Inferior parietal cortex (tissue), 1 donor: ENCODE measurements around the gene MZB1.
A peak's percentile ranks its signal among the peaks of the same experiment; 100 is the strongest.
"Not testable (repeated sequence)": the region's sequence is repeated elsewhere in the genome, so short reads cannot be mapped to it uniquely, and the experiment has no call there.

ENCODE experiments used
- DNase-seq: peaks from one replicate; pipeline ENCODE4 v3.0.0-alpha.2; 2016; ENCODE audit errors: extremely low spot score

MZB1 gene

GRCh38 chr5:139378101-139378825, 11.4 kb downstream of the MZB1 start:
- DNase-seq, result no peak

DNA sequence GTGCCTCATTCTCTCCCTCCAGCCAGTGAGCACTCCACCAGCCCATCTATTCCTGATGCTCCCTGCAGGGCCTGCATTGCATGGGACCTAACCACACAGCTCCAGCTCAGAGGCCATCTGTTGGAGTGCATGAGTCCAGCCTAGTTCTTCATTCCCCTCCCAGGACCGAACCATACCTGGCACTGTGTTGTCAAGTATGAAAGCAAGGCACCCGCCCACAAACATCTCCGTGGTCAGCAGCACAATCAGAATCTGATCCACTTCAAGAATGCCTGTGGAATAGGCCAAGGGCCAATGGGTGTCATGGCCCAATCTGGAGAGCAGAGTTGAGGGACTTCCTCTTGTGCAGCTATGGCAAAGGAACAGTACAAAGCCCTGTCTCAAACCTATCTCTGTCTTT, 12.5 kb downstream of the MZB1 start:
- DNase-seq, result no peak

DNA sequence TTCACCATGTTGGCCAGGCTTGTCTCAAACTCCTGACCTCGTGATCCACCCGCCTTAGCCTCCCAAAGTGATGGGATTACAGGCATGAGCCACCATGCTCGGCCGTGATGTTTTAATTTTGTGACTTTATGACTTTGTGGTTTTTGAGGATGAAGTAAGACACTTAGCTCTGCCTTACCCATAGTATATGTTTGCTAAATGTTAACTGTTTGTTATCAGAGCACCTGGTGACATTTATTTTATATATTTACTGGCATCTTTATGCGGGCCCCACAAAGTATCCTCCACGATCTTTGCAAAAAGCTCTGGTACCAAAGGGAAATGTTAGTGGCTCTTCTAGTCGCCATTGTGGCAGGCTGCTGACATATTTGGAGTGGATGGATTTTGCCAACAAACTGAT, 13.3 kb downstream of the MZB1 start:
- DNase-seq, result no peak

DNA sequence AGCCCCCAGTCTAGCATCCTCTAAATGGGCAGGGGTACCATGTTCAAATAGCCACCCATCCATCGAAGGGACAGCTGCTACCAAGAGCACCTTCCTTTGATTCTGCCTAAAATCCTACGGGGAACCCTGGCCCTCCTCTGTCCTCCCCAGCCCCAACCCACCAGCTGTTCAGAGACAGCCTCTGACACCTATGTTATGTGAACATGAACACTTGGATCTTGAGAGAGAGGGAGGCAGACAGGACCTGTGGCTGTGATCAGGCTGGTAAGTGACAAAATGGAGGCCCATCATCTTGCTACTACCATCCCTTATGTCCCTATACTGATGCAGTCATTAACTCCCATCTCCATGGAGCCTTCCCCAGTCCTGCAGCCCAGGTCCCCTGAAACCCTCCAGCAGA, 14.8 kb downstream of the MZB1 start:
- DNase-seq, result no peak

- no peak for DNase-seq
Observed at GRCh38 chr5:139371482-139372435, 18.0 kb downstream of the MZB1 start.

- no peak for DNase-seq
Observed at GRCh38 chr5:139369181-139369580, 20.5 kb downstream of the MZB1 start.

GRCh38 chr5:139368613-139369012, 21.1 kb downstream of the MZB1 start:
- DNase-seq, result peak; percentile 11

DNA sequence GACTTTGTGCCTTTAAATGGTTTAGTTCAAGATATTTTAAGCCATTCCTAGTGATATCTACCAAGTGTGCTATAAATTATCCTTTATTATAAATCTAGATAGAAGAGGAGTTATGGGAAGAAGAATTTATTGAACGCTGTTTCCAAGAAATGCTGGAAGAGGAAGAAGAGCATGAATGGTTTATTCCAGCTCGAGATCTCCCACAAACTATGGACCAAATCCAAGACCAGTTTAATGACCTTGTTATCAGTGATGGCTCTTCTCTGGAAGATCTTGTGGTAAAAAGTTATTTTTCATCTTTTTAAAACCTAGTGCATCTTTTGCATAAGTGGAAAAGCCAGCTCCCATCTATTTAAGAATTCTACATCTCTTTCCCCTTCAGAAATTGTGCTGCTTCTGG, 25.2 kb downstream of the MZB1 start:
- no peak for DNase-seq

- no peak for DNase-seq
Observed at GRCh38 chr5:139363937-139364336, 25.8 kb downstream of the MZB1 start.

DNA sequence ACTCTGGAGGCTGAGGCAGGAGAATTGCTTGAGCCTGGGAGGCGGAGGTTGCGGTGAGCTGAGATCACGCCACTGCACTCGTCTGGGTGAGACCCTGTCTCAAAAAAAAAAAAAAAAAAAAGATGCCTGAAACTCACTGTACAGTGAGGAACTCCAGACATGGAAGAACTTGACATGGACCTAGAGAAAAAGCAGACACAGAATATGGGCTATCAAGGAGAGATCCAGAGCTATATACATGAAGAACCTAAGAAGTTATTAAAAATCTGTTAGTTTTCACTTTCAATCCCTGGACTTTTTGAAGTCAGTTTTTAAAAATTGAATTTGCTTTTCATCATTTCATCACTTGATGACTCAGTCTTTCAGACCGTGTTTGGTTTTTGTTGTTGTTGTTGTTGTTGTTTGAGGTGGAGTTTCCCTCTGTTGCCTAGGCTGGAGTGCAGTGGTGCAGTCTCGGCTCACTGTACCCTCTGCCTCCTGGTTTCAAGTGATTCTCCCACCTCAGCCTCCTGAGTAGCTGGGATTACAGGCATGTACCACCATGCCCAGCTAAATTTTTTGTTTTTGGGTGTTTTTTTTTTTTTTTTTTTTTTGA, 27.8 kb downstream of the MZB1 start:
- no peak for DNase-seq

DNA sequence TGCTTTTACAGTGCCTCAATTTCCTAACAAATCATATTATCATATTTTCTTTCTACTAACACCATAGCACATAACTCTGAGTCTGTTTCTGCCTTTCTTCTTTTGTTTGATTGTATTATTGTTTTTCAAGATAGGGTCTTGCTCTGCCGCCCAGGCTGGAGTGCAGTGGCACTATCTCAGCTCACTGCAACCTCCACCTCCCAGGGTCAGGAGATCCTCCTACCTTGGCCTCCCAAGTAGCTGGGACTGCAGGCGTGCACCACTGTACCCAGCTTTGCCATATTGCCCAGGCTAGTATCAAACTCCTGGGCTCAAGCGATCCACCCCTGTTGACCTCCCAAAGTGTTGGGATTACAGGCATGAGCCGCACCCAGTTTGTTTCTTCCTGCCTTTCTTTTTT, 29.3 kb downstream of the MZB1 start:
- no peak for DNase-seq

- no peak for DNase-seq
Observed at GRCh38 chr5:139358064-139358463, 31.6 kb downstream of the MZB1 start.

DNA sequence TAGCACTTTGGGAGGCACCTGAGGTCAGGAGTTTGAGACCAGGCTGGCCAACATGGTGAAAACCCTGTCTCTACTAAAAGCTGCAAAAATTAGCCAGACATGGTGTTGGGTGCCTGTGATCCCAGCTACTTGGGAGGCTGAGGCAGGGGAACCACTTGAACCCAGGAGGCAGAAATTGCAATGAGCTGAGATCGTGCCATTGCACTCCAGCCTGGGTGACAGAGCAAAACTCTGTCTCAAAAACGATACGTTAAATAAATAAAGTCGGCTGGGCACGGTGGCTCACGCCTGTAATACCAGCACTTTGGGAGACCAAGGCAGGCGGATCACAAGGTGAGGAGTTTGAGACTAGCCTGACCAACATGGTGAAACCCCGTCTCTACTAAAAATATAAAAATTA, 33.8 kb downstream of the MZB1 start:
- not testable (repeated sequence) for DNase-seq

DNA sequence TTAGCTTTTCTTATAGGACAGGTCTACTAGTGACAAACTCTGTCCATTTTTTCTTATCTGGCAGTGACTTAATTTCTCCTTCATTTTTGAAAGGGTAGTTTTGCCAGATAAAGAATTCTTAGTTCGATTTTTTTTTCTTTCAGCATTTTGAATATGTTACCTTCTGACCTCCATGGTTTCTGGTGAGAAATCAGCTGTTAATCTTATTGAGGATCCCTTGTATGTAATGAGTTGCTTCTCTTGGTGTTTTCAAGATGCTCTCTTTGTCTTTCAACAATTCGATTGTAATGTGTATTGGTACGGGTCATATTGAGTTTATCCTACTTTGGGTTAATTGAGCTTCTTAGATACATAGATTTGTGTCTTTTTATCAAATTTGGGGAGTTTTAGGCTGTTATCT, 35.5 kb downstream of the MZB1 start:
- no peak for DNase-seq

- DNase-seq, result not testable (repeated sequence)
Observed at GRCh38 chr5:139347863-139348262, 41.9 kb downstream of the MZB1 start.

DNA sequence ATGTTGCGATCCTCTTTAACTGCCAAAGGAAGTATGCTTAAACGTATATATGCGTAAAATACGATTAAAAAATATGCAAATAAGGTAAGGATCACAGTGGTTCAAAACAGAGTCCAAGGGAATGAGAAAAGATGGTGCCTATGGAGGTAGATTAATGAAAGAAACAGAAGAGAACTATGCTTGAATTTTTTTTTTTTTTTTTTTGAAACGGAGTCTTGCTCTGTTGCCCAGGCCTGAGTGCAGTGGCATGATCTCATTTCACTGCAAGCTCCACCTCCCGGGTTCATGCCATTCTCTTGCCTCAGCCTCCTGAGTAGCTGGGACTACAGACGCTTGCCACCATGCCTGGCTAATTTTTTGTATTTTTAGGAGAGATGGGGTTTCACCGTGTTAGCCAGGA, 44.3 kb downstream of the MZB1 start:
- DNase-seq, result not testable (repeated sequence)

DNA sequence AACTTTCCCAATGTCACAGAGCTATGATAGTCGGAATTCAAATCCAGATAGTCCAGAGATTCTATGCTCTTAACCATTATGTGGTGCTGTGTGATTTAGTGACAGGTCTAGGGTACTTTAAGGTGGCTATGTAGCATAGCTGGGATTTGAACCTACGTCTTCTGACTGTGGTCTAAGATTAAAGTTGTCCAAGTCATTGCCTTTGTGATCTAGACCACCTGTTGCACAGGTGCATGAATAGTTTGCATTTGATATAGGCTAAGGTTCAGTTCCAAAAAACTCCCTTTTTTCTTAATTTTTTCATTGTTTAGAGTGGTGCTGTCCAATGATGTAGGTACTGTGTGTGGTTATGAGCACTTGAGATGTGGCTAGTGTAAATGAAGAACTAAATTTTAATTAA, 45.5 kb downstream of the MZB1 start:
- no peak for DNase-seq

- DNase-seq, result no peak
Observed at GRCh38 chr5:139343476-139343875, 46.2 kb downstream of the MZB1 start.

DNA sequence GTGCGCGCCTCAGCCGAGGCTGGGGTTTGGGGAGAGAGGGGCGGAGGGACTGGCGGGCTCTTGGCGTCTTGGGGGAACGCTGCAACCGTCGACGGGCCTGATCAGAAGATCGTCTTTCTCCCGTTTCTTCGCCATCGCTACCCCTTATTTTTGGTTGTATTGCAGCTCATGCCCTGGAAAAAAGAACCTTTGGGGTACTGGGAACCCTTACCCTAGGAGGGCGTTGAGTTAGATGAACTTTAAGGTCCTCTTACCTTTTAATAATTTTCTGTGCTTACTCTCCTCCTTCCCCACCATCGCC, 47.3 kb downstream of the MZB1 start:
- no peak for DNase-seq

- peak; percentile 97 for DNase-seq
Observed at GRCh38 chr5:139341689-139342422, 47.9 kb downstream of the MZB1 start, which contains the start of gene PAIP2. Gene PAIP2 (plus strand): TSS chr5:139341854. CDS start chr5:139363785, 21,931 bp downstream.

DNA sequence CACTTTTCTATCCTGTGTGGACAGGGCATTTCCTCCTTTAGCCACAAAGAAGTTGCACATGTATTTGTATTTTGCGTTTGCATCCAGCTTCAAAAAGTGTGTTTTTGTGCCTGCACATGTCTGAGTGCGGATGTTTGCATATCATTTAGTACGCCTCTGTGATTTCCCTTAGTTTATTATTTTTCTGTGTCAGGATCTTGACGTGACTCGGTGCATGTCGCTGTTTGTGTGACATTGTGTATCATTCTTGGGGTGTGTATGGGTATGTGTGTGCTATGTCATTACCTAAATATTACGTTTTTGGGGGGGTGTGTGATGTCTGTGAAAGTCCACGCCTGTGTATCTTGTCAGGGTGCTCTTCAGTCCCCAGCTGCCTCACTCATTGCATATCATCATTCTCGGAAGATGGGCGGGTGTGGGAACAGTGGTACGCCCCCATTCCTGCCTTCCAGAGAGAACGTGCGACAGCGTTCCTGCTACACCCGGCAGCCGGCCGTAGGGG, 48.5 kb downstream of the MZB1 start:
- peak; percentile 15 for DNase-seq

DNA sequence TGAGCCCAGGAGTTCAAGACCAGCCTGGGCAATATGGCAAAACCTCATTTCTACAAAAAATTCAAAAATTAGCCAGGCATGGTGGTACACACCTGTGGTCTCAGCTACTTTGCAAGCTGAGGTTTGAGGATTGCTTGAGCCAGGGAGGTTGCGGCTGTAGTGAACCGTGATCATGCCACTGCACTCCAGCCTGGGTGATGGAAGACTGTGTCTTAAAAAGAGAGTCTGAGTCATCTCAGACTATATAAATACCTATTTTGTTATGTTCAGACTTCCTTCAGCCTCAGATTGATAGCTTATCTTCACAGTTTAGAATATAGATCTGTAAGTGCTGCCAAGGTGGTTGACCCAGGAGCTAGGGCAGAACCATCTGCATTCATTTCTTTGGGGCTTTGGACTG, 49.7 kb downstream of the MZB1 start:
- DNase-seq, result no peak
